Measurements from ENCODE around the gene CYP4F12.

CYP4F12 gene, protein sequence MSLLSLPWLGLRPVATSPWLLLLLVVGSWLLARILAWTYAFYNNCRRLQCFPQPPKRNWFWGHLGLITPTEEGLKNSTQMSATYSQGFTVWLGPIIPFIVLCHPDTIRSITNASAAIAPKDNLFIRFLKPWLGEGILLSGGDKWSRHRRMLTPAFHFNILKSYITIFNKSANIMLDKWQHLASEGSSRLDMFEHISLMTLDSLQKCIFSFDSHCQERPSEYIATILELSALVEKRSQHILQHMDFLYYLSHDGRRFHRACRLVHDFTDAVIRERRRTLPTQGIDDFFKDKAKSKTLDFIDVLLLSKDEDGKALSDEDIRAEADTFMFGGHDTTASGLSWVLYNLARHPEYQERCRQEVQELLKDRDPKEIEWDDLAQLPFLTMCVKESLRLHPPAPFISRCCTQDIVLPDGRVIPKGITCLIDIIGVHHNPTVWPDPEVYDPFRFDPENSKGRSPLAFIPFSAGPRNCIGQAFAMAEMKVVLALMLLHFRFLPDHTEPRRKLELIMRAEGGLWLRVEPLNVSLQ

DNA sequence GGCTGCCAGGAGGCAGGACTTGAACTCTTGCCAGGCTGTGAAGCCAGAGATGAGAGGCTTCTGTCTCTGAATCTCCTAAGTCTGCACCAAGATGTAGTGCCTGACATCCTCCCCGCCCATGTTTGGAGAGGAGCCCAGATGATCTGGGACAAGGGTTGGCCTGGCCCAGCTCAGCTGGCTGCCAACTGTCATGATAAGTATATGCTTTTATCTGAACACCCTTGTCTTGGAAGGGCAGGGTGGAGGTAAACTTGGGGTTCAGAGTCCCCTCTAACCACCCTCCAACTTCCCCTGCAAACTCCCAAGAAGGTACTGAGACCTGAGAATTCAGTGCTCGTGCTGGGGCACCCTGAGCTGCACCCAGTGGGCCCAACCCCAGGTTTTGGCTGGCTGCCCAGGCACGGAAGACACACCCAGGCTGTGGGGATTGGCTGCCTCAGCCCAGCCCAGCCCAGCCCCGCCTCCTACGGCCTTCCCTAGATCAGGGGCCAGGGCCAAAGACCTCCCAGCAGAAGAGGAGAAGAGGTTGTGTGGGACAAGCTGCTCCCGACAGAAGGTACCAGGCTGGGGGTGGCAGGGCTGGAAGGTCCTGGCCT is at the start of gene CYP4F12:
CYP4F12 (plus strand) TSS at position 508 of the 596 bp plus-strand sequence. CDS start 443 bp downstream, outside the sequence.
- DNase-seq (ENCODE audit: low read depth in 2 of 2), result no peak

DNA sequence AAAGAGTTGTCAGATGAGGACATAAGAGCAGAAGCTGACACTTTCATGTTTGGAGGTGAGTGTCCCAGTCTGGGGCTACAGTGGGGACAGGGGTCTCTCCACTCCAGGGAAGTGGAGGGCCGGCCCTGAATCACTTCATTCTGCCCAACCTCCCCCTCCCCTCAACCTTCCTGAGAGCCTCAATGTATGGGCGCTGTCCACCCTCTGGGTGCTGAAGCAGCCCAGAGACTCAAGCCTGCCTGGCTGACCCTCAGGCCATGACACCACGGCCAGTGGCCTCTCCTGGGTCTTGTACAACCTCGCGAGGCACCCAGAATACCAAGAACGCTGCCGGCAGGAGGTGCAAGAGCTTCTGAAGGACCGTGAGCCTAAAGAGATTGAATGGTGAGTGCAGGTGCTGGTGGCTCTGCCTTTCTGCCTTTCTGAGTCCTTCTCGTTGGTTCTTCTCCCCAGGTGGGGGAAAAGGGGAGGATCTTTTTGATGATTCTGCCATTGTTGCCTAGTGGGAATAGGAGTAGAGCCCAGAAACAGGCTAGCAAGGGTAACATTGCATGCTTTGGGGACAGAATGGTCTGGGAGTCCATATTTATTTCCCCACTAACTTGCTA is 49.1 kb upstream of the CYP4F12 start:
- no peak for DNase-seq (ENCODE audit: low read depth in 2 of 2)

DNA sequence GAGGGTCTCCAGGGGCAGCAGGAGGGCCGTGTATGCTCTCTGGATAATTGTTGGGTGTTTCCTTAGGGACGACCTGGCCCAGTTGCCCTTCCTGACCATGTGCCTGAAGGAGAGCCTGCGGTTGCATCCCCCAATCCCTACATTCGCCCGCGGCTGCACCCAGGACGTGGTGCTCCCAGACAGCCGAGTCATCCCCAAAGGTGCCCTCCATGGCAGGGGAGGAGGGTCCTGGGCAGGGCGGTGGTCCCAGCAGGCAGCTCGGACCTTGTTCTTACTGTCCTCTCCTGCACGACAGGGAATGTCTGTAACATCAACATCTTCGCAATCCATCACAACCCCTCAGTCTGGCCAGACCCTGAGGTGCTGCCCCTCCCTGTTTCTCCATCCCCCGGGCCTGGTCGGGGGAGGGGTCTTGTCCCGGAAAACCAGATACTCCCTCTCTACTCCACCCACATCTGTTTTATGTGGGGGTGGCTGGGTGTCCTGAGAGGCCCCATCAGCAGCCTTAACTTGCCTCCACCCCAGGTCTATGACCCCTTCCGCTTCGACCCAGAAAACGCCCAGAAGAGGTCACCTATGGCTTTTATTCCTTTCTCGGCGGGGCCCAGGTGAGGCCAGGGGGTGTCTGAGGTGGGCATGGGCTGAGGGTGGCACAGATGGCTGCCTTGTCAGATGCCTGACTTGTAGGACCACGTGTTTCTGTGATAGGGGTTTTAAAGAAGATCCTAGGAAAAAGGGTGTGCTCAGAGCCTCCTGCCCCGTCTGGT is 44.5 kb upstream of the CYP4F12 start:
- DNase-seq (ENCODE audit: low read depth in 2 of 2), result no peak

DNA sequence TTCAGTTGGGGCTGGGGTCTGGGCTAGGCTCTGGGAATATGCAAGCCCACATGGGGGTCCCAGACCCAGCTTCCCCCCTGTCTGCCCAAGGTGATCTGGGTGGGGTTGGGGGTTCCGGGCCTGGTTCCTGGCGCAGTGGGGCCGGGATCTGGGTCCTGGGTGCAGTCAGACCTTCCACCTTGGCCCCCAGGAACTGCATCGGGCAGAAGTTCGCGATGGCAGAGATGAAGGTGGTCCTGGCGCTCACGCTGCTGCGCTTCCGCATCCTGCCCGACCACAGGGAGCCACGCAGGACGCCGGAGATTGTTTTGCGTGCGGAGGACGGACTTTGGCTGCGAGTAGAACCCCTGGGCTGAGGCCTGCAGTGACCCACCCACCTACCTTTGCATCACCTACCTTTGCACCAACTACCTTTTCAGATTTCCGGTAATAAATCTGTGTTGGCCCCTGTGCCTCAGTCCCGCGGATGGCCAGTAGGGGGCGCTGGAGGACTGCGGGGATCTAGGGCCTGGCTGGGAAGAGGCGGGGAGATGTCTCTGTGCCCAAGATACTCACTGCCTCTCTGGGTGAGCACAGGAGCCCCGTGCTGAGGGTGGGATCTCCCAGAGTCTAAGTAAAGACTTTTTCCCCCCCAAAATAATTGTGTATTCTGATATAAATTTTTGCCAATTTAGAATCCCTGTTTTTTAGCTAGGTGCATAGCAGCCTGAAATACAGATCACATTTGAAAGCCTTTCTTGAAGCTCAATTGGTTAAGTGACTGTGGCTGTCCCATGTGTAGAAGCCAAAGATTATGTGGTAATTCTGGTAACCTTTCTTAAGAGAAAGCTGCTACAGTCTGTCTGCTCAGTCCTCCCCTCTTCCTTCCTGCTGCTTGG is 43.6 kb upstream of the CYP4F12 start:
- DNase-seq (ENCODE audit: low read depth in 2 of 2), result peak; percentile 72 to 75

DNA sequence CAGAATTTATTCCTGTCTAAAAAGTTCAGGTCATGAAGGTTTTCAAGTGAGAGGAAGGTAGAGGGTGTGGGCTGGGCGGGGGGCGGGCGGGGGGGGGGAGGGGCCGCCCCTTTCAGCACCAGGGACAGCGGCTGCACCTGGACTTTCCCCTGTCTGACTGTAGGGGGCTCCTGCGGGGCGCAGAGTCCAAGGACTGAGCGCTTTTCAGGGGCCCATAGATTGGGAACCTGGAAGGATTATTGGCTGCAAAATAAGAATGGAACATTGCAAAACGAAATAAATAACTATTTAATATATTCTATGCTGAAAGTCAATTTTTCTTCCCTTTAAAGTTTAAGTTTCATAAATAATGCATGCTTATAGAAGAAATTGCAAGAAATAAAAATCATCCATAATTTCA is 41.1 kb upstream of the CYP4F12 start:
- peak in 1 of 2 donors; percentile 9 for DNase-seq (ENCODE audit: low read depth in 2 of 2)

DNA sequence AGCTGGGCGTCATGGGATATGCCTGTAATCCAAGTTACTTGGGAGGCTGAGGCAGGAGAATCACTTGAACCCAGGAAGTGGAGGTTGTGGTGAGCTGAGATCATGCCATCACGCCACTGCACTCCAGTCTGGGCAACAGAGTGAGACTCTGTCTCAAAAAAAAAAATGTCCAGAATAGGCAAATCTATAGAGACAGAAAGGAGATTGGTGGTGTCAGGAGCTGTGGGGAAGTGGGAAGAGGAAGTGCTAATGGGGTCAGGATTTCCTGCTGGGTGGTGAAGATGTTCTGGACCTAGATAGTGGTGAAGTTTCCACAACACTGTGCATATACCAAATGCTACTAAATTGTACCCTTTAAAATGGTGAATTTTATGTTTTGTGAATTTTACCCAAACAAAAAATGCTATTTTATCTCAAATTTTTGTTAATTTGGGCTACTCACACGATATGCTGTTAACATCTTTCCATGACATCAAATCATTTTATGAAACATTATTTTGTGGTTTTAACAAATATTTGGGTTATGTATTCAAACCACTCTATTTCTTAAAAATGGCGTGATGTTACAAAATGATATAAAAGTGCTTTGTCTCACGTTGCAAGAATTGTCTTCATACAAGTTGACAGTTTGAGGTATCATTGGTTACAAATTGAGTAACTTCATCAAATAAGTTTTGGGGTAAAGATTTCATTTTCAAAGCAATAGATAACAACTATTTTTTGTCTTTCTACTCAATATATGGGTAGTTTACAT is 39.6 kb upstream of the CYP4F12 start:
- DNase-seq (ENCODE audit: low read depth in 2 of 2), result no peak

DNA sequence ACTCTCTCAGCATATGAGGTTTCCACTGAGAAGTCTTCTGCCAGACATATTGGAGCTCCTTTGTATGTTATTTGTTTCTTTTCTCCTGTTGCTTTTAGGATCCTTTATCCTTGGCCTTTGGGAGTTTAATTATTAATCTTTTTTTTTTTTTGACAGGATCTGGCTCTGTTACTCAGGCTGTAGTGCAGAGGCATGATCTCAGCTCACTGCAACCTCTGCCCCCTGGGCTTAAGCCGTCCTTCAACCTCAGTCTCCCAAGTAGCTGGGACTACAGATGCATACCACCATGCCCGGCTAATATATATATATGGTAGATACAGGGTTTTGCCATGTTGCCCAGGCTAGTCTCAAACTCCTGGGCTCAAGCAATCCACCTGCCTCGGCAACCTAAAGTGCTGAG is 38.8 kb upstream of the CYP4F12 start:
- no peak for DNase-seq (ENCODE audit: low read depth in 2 of 2)

DNA sequence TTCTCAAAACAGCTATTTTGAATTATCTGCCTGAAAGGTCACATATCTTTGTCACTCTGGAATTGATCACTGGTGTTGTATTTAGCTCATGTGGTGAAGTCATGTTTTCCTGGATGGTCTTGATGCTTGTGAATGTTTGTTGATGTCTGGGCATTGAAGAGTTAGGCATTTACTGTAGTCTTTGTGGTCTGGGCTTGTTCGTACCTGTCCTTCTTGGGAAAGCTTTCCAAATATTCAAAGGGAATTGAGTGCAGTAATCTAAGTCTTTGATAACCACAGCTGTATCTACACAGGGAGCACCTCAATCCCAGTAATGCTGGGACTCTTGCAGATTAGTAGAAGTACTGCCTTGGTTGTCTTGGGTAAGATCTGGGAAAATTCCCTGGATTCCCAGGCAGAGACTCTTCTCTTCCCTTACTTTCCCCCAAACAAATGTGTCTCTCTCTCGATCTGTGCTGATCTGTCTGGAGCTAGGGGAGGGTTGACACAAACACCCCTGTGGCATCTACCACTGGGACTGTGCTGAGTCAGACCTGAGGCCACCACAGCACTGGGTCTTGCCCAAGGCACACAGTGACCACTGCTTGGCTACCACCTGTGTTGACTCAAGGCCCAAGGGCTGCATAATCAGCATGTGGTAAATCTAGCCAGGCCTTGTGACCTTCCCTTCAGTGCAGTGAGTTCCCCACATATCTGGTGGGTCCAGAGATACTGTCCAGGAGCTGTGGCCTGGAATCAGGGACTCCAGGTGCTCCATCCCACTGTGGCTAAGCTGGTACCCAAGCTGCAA is 37.7 kb upstream of the CYP4F12 start:
- DNase-seq (ENCODE audit: low read depth in 2 of 2), result no peak

DNA sequence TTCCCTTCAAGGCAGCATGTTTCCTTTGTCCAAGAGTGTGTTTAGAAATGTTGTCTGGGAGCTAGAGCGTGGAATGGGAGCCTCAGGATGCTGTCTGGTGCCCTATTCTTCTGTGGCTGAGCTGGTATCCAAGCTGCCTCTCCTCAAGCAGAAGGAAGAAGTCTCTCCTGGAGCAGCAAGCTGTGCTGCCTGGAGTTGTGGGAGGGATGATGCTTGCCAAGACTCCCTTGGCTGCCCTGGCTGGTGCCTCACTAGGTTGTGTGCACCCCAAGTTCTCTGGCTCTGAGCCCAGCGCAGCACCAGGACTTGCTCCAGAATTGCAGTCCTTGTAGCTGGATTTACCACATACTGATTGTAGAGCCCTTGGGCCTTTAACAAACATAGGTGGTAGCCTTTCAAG is 36.9 kb upstream of the CYP4F12 start:
- DNase-seq (ENCODE audit: low read depth in 2 of 2), result no peak

DNA sequence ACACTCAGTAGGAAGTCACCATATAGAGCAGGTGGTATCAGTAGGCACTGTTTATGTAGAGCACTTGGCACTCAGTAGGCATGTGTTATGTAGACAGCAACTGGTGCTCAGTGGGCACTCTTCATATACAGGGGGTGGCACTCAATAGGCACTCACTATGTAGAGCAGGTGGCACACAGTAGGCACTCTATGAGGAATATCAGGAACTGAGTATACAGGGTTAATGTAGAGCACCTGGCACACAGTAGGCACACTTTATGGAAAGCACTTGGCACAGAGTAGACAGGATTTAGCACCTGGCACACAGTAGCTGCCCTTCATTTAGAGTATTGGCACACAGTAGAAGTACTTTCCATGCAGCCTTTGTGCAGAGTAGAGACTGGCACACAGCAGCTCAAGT is 33.3 kb upstream of the CYP4F12 start:
- DNase-seq (ENCODE audit: low read depth in 2 of 2), result no peak

DNA sequence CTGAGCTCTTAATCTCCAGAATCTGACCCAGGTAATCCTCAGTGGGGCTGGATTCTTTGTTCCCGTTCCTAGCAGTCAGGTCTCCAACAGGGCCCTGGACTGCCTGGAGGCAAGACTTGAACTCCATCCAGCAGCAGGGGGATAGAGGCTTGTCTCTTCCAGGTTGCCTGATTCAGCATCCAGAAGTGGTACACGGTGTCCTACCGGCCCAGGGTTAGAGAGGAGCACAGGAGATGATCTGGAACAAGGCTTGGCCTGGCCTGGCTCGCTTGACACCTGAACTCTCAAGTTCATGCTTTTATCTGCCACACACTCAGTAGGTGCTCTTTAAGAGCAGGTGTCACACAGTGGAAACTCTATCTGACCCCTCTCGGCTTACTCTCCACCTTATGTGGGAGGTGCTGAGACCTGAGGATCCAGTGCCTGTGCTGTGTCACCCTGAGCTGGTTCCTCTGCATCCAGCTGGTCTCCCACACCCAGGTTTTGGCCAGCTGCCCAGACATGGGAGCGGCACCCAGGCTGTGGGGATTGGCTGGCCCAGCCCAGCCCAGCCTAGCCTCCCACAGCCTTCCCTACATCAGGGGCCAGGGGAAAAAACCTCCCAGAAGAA is 32.5 kb upstream of the CYP4F12 start, which contains the start of gene CYP4F3:
CYP4F3 (plus strand) TSS at position 604 of the 610 bp plus-strand sequence. CDS start 519 bp downstream, outside the sequence.
- DNase-seq (ENCODE audit: low read depth in 2 of 2), result no peak

DNA sequence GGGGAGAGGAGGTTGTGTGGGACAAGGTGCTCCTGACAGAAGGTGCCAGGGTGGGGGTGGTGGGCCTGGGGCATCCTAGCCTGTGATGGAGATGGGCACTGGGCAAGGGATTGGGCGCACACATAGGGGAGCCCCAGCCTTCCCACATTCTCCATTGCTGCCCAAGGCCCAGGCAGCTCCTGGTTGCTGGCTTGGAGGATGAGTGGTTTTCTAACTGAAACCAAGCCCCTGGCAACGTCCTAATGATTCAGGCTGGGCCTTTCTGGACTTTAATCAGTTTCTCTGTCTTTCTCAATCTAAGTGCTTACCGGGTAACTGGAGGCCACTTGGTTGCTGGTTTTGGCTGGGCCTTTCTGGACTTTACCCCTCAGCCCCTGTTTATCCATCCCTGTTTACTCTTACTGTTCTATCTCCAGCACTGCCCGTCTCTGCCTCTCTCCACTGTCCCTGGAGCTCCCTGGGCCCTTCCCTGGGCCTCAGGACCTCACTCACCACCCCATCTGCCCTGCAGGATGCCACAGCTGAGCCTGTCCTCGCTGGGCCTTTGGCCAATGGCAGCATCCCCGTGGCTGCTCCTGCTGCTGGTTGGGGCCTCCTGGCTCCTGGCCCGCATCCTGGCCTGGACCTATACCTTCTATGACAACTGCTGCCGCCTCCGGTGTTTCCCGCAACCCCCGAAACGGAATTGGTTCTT is 31.8 kb upstream of the CYP4F12 start:
- DNase-seq (ENCODE audit: low read depth in 2 of 2), result no peak

DNA sequence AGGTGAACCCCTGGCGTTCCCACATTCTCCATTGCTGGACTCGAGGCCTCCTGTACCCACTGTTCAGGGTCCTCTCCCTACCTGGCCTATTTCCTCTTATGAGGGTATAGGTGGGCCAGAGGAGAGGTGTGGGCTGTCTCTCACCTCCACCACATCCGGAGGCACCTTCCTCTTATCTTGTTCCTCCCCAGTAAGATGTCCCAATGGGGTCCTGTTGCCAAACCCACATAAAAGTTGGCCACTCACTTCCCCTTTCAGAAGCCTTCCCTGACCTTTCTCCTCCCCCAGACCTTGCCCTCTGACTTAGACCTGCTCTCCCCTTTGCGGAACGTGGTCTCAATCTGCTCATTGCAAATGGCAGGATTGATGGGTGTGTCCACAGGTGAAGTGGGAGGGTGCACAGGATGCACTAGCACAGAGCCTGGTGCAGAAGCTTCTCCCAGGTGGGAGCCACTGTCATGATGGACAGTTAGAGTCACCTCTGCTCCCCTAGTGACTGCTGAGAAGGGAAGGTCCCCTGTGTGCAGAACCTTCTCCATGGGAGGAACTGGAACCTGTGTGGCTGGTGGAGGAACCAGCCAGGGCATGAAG is 30.9 kb upstream of the CYP4F12 start:
- DNase-seq (ENCODE audit: low read depth in 2 of 2), result no peak

DNA sequence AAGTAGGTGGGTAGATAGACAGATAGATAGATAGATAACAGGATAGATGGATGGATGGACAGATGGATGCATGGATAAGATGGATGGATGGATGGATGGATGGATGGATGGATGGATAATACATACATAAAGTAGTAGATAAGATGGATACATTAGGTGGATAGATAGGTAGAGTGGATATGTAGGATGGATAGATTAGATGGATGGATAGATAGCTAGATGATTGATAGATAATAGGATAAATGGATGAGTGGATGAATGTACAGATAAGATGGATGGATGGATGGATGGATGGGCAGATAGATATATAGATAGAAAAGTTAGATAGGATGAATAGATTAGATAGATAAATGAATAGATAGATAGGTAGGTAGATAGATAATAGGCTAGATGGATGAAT is 30.1 kb upstream of the CYP4F12 start:
- no peak for DNase-seq (ENCODE audit: low read depth in 2 of 2)

DNA sequence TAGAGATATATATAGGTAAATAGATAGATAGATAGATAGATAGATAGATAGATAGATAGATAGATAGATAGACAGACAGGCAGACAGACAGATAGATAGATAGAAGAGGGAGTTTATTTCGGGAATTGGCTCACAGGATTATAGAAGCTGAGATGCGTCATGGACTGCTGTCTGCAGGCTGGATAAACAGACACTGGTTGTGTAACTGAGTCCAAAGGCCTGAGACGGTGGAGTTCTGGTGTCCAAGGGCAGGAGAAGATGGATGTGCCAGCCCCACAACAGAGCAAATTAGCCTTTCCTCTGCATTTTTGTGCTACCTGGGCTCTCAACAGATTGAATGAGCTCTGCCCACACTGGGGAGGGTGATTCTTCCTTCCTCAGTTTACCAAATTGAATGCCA is 29.5 kb upstream of the CYP4F12 start:
- no peak for DNase-seq (ENCODE audit: low read depth in 2 of 2)

DNA sequence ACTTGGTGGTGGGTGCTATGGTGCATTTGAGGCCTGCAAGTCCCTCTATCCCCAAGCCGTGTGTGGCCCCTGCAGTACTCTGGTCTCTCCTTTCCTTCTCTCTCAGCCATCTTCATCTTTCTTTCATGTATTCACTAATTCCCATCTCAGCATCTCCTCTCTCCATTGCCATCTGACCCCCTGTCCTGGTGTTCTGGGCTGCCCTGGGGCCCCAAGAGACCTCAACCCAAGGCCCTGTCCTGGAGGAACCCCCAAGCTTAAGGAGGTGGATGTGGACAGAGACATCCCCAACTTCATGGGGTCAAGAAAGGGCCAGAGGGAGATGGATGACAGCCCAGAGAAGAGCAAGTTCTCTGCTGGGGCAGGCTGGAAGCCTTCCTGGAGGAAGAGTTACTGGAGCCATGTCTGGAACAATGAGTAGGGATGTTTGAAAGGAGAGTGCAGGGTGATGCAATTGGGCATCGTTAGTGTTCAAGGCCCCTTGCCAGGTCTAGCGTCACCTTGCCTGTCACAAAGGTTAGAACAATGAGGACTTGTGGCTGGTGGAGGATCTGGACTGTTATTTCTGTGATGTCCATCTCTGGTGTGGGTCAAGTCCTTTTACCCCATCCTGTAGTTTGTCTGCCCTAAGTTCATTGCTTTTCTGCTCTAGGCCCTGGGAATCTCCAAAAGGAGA is 28.7 kb upstream of the CYP4F12 start:
- DNase-seq (ENCODE audit: low read depth in 2 of 2), result no peak

DNA sequence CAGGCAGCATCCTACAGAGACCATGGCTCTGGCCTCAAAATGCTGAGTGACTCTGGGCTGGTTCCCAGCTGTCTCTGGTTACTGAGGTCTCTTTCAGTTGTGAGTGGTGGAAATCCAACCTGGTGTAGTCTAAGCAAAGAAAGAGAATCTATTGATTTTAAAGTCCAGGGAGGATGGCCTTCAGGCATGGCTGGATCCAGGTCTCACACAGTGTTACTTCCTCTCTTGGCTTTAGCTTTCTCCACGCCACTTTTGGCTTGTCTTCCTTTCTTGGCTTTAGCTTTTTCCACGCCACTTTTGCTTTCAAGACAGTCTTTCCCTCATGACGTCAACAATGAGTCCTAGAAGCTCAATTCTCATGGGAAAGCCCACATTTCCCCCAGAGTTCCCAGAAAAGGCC is 28.1 kb upstream of the CYP4F12 start:
- DNase-seq (ENCODE audit: low read depth in 2 of 2), result no peak

All from stimulated activated CD8-positive, alpha-beta memory T cell treated with anti-CD3 and anti-CD28 coated beads, Interleukin-7, amount 100 ng/mL, for 4 hours (primary cell).